Erythroblast (primary cell): ENCODE data around the gene GZMM.

Experiments
- GATA1 ChIP-seq: IDR thresholded peaks from 2 replicates; pipeline ENCODE4 v1.6.1; 2011; ENCODE audit warnings: low read depth, mild to moderate bottlenecking, control low read depth, low read length, moderate library complexity
- POLR2A ChIP-seq: IDR thresholded peaks from 2 replicates; pipeline ENCODE4 v1.6.1; 2011; ENCODE audit warnings: mild to moderate bottlenecking, low read length

GRCh38 chr19:517721-518597, 25.9 kb upstream of the GZMM start:
- no peak for TF ChIP-seq POLR2A
- TF ChIP-seq GATA1, result no peak
